ENCODE measurements around the gene DCC. TPM values are rescaled to one million over a fixed set of nuclear protein-coding genes. Genes with fewer than 3 reads are reported as not detected.

Gene DCC
- total and polyA plus RNA-seq, 2 of the 8 experiments (the other 6 are each of a cell fraction or from before 2014, with no cell fraction given), result 0.14 to 1.4 TPM

DNA sequence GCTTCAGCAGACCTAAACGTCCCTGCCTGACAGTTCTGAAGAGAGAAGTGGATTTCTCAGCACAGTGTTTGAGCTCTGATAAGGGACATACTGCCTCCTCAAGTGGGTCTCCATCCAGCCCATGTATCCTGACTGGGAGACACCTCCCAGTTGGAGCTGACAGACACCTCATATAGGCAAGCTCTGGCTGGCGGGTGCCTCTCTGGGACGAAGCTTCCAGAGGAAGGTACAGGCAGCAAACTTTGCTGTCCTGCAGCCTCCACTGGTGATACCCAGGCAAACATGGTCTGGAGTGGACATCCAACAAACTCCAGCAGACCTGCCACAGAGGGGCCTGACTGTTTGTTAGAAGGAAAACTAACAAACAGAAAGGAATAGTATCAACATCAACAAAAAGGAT, 1156.0 kb downstream of the DCC start:
- Histone ChIP-seq H2BK5ac (ENCODE audit: low read depth, low read length) (no peak overlapping the region), H3K23me2 (ENCODE audit: low read depth, low read length) (0 out of 2 replicates have a peak, but pooled peaks cover 2% of the 10 kb centered on the region), H2BK20ac (ENCODE audit: low read length) (no peak overlapping the region), H2BK12ac (ENCODE audit: low read depth, low read length) (no peak overlapping the region), H3K27me3 (replicated peaks in 1 of 4; ENCODE audit: control insufficient read depth in 3 of 4, extremely low read depth in 1 of 4, insufficient read depth in 3 of 4, low read length in 3 of 4) (no peaks in the 10 kb centered on the region), H2BK15ac (ENCODE audit: low read length) (no peak overlapping the region), H2BK120ac (replicated peaks; ENCODE audit: low read depth, low read length) (no peak overlapping the region), H3K4me1 (replicated peaks in 1 of 4; ENCODE audit: control insufficient read depth in 3 of 4, insufficient read depth in 4 of 4, low read length in 3 of 4) (no peaks in the 10 kb centered on the region), H3K9ac (replicated peaks in 1 of 4; ENCODE audit: extremely low read depth in 1 of 4, low read depth in 3 of 4, low read length in 3 of 4) (no peak overlapping the region), H2AFZ (ENCODE audit: low read length) (no peak overlapping the region), H3K27ac (ENCODE audit: low read depth, low read length) (no peak overlapping the region), H4K91ac (replicated peaks; ENCODE audit: insufficient read length, low read length) (no peak overlapping the region), H3K56ac (replicated peaks; ENCODE audit: insufficient read length, low read depth, low read length) (no peak overlapping the region), H3K18ac (ENCODE audit: extremely low read depth, low read length) (no peak overlapping the region), H3K4me3 (ENCODE audit: extremely low read depth in 1 of 4, insufficient read depth in 2 of 4, low read depth in 3 of 4, low read length in 4 of 4) (no peak overlapping the region), H3K23ac (ENCODE audit: insufficient read length) (no peak overlapping the region), H4K20me1 (replicated peaks in 1 of 2; ENCODE audit: control insufficient read depth in 1 of 2, insufficient read depth in 2 of 2, low read length in 2 of 2) (no peaks in the 10 kb centered on the region), H4K8ac (ENCODE audit: extremely low read depth, insufficient read depth, low read length) (no peak overlapping the region), H3K36me3 (ENCODE audit: control insufficient read depth in 2 of 4, insufficient read depth in 4 of 4, low read length in 3 of 4) (no peaks in the 10 kb centered on the region), H3K79me1 (ENCODE audit: low read depth, low read length) (no peaks in the 10 kb centered on the region), H3K4ac (replicated peaks; ENCODE audit: insufficient read length, low read depth, low read length) (no peak overlapping the region), H2AK5ac (ENCODE audit: low read depth, low read length) (no peak overlapping the region), H3K9me3 (ENCODE audit: insufficient read depth in 2 of 2, low read depth in 1 of 2, low read length in 1 of 2) (no peaks in the 10 kb centered on the region), H3K79me2 (ENCODE audit: control insufficient read depth in 1 of 2, insufficient read depth in 2 of 2, low read length in 2 of 2) (no peaks in the 10 kb centered on the region), H4K5ac (ENCODE audit: insufficient read length, low read depth, low read length) (no peak overlapping the region), H3K4me2 (ENCODE audit: insufficient read depth in 1 of 2, low read depth in 2 of 2, low read length in 2 of 2) (no peak overlapping the region), H3K14ac (ENCODE audit: insufficient read length) (no peak overlapping the region)
- FAIRE-seq (no peak), DNase-seq (ENCODE audit: low read depth in 1 of 2, low spot score in 2 of 2) (no peak)
- POLR2A ChIA-PET (ENCODE audit: partially characterized antibody), result no interaction called here
- CTCF ChIA-PET (ENCODE audit: partially characterized antibody), result no interaction called here
- TF ChIP-seq BACH1 (IDR thresholded peaks at IDR 0.05; ENCODE audit: low read length) (no peak), MAX (IDR thresholded peaks at IDR 0.05) (no peak), JUN (IDR thresholded peaks at IDR 0.05; ENCODE audit: low read depth, low read length) (no peak), ASH2L (IDR thresholded peaks at IDR 0.05; ENCODE audit: low read length) (no peak), CHD2 (IDR thresholded peaks at IDR 0.05; ENCODE audit: low read length) (no peak), TEAD4 (IDR thresholded peaks at IDR 0.05; ENCODE audit: low read depth, low read length) (no peak), CBX8 (IDR thresholded peaks at IDR 0.05; ENCODE audit: borderline replicate concordance, low read depth, low read length) (no peak), MAFK (IDR thresholded peaks at IDR 0.05; ENCODE audit: low read depth, low read length) (no peak), KDM5A (IDR thresholded peaks at IDR 0.05; ENCODE audit: low read length) (no peak), POU5F1 (IDR thresholded peaks at IDR 0.05; ENCODE audit: low read depth, low read length) (no peak), RFX5 (IDR thresholded peaks at IDR 0.05; ENCODE audit: borderline replicate concordance, low read depth, low read length) (no peak), SP1 (IDR thresholded peaks at IDR 0.05; ENCODE audit: low read depth, low read length) (no peak)
- WGBS, 2 experiments (ENCODE audit: extremely low coverage in 1 of 2, insufficient coverage in 1 of 2, insufficient read length in 1 of 2, insufficient replicate concordance in 2 of 2, low coverage in 1 of 2, low lambda C conversion rate in 2 of 2, missing lambda C conversion rate in 1 of 2), result 89% methylated on average over 3 of the region's 3 CpGs; no CpG with 5 or more reads in 1 of the 2 experiments

Data from H1 (cell line).